Panc1 (cell line): ENCODE results near the gene PLPP7. TPM values are rescaled to one million over a fixed set of nuclear protein-coding genes. Genes with fewer than 3 reads are reported as not detected.

ENCODE experiments used
- ATAC-seq: fragments of 200-7000 bp; cut with Tn5 transposase; 2 replicates; pipeline ENCODE4 v1.9.1; 2020; ENCODE audit warnings: mild to moderate bottlenecking, moderate library complexity
- BruUV-seq: library from RNA; stranded (reverse); fragments of 400-500 nt; replicated peaks from 2 replicates; lab custom pipeline; 2021; lab: Mats Ljungman, UMichigan
- CTCF ChIA-PET: fragments of 300-600 bp; sonication (Branson Sonifier 250); formaldehyde crosslinking; loops from one replicate; lab custom pipeline; 2022; ENCODE audit warnings: antibody characterized with exemption; lab: Charles Lee
- POLR2A ChIA-PET: fragments of 300-600 bp; sonication (Branson Sonifier 250); formaldehyde crosslinking; loops from one replicate; lab custom pipeline; 2022; ENCODE audit warnings: antibody characterized with exemption; lab: Charles Lee
- DNase-seq: peaks from one replicate; pipeline ENCODE4 v3.0.0-alpha.2; 2010; ENCODE audit warnings: low read depth, low spot score
- H3K27ac ChIP-seq: 2 replicates; pipeline ENCODE4 v1.5.1; 2011; ENCODE audit warnings: mild to moderate bottlenecking, low read length, inconsistent platforms
- H3K27me3 ChIP-seq: fragments of 200-500 bp; sonication (Bioruptor generic); 2 replicates; pipeline ENCODE4 v1.6.0; 2014; ENCODE audit warnings: low read length, inconsistent platforms; ENCODE audit not compliant: control insufficient read depth, insufficient read depth
- H3K36me3 ChIP-seq: fragments of 200-500 bp; sonication (Bioruptor generic); 2 replicates; pipeline ENCODE4 v1.5.1; 2014; ENCODE audit warnings: inconsistent platforms, mild to moderate bottlenecking, low read length, moderate library complexity; ENCODE audit not compliant: control insufficient read depth, insufficient read depth
- H3K4me1 ChIP-seq: 2 replicates; pipeline ENCODE4 v1.5.1; 2011; ENCODE audit warnings: inconsistent platforms, mild to moderate bottlenecking, low read length, moderate library complexity; ENCODE audit not compliant: control insufficient read depth, insufficient read depth
- H3K4me3 ChIP-seq, 2 experiments: 2 replicates each; pipeline ENCODE4 v1.5.1; 2011 to 2012; ENCODE audit warnings: low read depth in 2 of 2, low read length in 2 of 2, mild to moderate bottlenecking in 2 of 2, inconsistent platforms in 1 of 2, moderate library complexity in 1 of 2
- H3K9me3 ChIP-seq: fragments of 200-500 bp; sonication (Bioruptor generic); 2 replicates; pipeline ENCODE4 v1.5.1; 2014; ENCODE audit warnings: low read depth, mild to moderate bottlenecking, inconsistent platforms, low read length, moderate library complexity; ENCODE audit not compliant: control insufficient read depth, insufficient read depth
- POLR2AphosphoS5 ChIP-seq: IDR thresholded peaks from 2 replicates; pipeline ENCODE4 v1.6.1; 2012; ENCODE audit warnings: mild to moderate bottlenecking, low read depth, low read length, moderate library complexity
- SIN3A ChIP-seq: IDR thresholded peaks from 2 replicates; pipeline ENCODE4 v1.6.1; 2012; ENCODE audit warnings: low read depth, mild to moderate bottlenecking, low read length, moderate library complexity, borderline replicate concordance; ENCODE audit not compliant: insufficient read depth
- TCF7L2 ChIP-seq: IDR thresholded peaks from 2 replicates; pipeline ENCODE4 v1.6.1; 2011; ENCODE audit warnings: mild to moderate bottlenecking, low read depth, low read length, inconsistent platforms
- in situ Hi-C: cut with HindIII; loops from 2 replicates; pipeline ENCODE4 v1.10.0; 2016; ENCODE audit warnings: low sequenced_read_pairs, low pct_unique_long_range_greater_than_20kb
- intact Hi-C: fragments of 100-400 bp; cut with micrococcal nuclease; formaldehyde crosslinking; loops from one replicate; pipeline ENCODE4 v1.10.0; 2022; ENCODE audit not compliant: unreplicated experiment
- total RNA-seq: library from RNA; stranded (reverse); gene quantifications from one replicate; pipeline ENCODE4 v1.2.1, GENCODE V29; 2021; ENCODE audit not compliant: unreplicated experiment
- TF ChIP-seq, protein P1 (sequence below): fragments of 450-650 bp; IDR thresholded peaks from 2 replicates; pipeline ENCODE4 v1.5.1; 2017; ENCODE audit warnings: mild to moderate bottlenecking
- TF ChIP-seq, protein P2 (sequence below), 2 experiments: IDR thresholded peaks; 2 replicates each; pipeline ENCODE4 v1.6.1; 2011 to 2012; ENCODE audit warnings: low read depth in 2 of 2, control low read depth in 1 of 2, low read length in 1 of 2, mild to moderate bottlenecking in 1 of 2, moderate library complexity in 1 of 2; ENCODE audit not compliant: insufficient read depth in 1 of 2

PLPP7 gene
- total RNA-seq, 1 experiment from 2014 or later = 3.3 TPM

DNA sequence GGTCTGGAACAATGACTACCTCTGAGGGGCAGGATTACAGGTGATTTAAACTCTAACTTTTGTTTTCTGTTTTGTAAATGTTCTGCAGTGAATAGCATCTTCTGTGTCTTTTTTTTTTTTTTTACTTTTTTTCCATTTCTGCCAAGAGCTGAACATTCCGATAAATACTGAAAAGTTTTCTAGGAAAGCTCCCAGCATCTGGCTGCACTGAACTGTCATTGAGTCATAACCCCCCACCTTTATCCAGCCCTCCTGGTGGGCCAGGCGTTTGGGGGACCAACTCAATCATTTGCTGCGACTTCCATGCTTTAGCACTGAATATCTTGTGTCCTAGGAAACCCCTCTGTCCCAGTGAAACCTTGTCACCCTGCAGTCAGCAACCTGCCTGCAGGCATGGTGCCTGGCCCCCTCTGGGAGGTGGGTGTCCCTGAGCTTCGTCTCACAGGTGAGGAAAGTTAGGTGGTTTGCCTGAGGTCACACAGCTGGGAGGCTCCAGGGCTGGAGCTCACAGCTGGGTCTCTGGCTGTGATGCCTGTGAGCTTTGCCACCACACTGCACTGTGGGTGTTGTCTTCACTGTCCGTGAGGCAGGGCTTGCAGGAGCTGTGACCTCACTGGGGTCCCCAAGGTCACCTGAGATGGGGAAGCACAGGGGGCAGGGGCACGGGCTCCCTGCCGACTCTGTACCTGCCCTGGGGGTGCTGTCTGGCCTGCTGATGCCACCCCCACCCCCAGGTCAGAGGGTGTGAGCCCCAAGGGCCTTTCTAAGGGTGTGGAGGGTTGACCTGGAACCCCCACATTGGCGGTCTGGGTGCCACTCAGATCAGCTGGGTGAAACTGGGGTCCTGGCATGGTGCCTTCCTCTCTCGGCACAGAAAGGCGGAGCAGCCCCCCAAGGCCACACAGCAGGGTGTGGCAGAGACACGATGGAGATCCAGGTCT, 14.1 kb downstream of the PLPP7 start:
- CTCF ChIA-PET = interaction anchor here (0.6 kb wide), 1 partner anchor 24 kb away, joined by 5 read pairs; no protein-coding TSS in a partner anchor
- BruUV-seq = no TSS peak
- intact Hi-C loops (no loop called here), in situ Hi-C loops (no loop called here)
- H3K27me3 ChIP-seq = no peaks in the 10 kb centered on the region
- POLR2A ChIA-PET = no interaction called here
- H3K9me3 ChIP-seq = no peaks in the 10 kb centered on the region
- H3K27ac ChIP-seq = no peak overlapping the region
- H3K4me1 ChIP-seq = no peaks in the 10 kb centered on the region
- no peak for DNase-seq
- H3K4me3 ChIP-seq = no peak overlapping the region
- no peaks in the 10 kb centered on the region for H3K36me3 ChIP-seq
- TF ChIP-seq, protein P1, sequence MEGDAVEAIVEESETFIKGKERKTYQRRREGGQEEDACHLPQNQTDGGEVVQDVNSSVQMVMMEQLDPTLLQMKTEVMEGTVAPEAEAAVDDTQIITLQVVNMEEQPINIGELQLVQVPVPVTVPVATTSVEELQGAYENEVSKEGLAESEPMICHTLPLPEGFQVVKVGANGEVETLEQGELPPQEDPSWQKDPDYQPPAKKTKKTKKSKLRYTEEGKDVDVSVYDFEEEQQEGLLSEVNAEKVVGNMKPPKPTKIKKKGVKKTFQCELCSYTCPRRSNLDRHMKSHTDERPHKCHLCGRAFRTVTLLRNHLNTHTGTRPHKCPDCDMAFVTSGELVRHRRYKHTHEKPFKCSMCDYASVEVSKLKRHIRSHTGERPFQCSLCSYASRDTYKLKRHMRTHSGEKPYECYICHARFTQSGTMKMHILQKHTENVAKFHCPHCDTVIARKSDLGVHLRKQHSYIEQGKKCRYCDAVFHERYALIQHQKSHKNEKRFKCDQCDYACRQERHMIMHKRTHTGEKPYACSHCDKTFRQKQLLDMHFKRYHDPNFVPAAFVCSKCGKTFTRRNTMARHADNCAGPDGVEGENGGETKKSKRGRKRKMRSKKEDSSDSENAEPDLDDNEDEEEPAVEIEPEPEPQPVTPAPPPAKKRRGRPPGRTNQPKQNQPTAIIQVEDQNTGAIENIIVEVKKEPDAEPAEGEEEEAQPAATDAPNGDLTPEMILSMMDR = no peak
- TF ChIP-seq, protein P2, sequence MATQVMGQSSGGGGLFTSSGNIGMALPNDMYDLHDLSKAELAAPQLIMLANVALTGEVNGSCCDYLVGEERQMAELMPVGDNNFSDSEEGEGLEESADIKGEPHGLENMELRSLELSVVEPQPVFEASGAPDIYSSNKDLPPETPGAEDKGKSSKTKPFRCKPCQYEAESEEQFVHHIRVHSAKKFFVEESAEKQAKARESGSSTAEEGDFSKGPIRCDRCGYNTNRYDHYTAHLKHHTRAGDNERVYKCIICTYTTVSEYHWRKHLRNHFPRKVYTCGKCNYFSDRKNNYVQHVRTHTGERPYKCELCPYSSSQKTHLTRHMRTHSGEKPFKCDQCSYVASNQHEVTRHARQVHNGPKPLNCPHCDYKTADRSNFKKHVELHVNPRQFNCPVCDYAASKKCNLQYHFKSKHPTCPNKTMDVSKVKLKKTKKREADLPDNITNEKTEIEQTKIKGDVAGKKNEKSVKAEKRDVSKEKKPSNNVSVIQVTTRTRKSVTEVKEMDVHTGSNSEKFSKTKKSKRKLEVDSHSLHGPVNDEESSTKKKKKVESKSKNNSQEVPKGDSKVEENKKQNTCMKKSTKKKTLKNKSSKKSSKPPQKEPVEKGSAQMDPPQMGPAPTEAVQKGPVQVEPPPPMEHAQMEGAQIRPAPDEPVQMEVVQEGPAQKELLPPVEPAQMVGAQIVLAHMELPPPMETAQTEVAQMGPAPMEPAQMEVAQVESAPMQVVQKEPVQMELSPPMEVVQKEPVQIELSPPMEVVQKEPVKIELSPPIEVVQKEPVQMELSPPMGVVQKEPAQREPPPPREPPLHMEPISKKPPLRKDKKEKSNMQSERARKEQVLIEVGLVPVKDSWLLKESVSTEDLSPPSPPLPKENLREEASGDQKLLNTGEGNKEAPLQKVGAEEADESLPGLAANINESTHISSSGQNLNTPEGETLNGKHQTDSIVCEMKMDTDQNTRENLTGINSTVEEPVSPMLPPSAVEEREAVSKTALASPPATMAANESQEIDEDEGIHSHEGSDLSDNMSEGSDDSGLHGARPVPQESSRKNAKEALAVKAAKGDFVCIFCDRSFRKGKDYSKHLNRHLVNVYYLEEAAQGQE (IDR thresholded peaks at IDR 0.05; ENCODE audit: insufficient read depth in 1 of 2, low read depth in 2 of 2, low read length in 1 of 2) = no peak
- TF ChIP-seq SIN3A (no peak), POLR2AphosphoS5 (no peak), TCF7L2 (no peak)
- no peak for ATAC-seq

DNA sequence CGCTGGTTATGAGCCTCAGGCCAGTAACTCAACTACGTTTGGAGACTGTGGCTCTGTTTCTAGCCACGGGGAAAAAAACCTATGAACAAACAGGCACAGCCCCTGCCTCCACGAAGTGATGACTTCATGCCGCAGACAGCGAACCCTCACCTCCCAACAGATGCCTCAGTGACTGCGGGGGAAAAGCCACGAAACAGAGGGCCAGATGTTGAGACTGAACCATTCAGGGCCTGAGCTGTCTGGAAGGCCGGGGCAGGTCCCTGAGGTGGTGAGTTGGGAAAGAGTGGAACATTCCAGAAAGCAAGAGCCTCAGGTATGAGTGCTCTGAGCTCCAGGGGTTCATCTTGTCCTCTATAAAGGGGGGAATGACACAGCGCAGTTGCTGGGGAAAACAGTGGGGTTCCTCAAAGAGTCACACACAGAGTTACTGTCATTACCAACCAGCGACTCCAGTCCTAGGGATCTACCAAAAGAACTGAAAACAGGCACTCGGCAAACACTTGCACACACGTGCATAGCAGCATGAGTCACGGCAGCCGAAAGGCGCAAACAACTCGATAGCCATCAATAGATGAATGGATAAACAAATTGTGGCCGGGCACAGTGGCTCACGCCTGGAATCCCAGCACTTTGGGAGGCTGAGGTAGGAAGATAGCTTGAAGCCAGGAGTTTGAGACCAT, 15.3 kb downstream of the PLPP7 start:
- intact Hi-C loops (no loop called here), in situ Hi-C loops (no loop called here)
- CTCF ChIA-PET = no interaction called here
- H3K9me3 ChIP-seq = no peaks in the 10 kb centered on the region
- BruUV-seq = no TSS peak
- no peaks in the 10 kb centered on the region for H3K27me3 ChIP-seq
- TF ChIP-seq, protein P1 = no peak
- TF ChIP-seq SIN3A (no peak), TCF7L2 (no peak), POLR2AphosphoS5 (no peak)
- TF ChIP-seq, protein P2 (IDR thresholded peaks at IDR 0.05; ENCODE audit: insufficient read depth in 1 of 2, low read depth in 2 of 2, low read length in 1 of 2) = no peak
- no peak overlapping the region for H3K4me3 ChIP-seq
- no peaks in the 10 kb centered on the region for H3K36me3 ChIP-seq
- no peak for ATAC-seq
- POLR2A ChIA-PET = no interaction called here
- no peaks in the 10 kb centered on the region for H3K4me1 ChIP-seq
- no peak overlapping the region for H3K27ac ChIP-seq
- no peak for DNase-seq
